Naive thymus-derived CD8-positive, alpha-beta T cell (primary cell): ENCODE measurements around the gene ASAH2. TPM values are rescaled to one million over a fixed set of nuclear protein-coding genes. Genes with fewer than 3 reads are reported as not detected.
A peak's percentile ranks its signal among the peaks of the same experiment; 100 is the strongest.
"Not testable (repeated sequence)": the region's sequence is repeated elsewhere in the genome, so short reads cannot be mapped to it uniquely, and the experiment has no call there.

Experiments
- ATAC-seq, 2 donors: fragments of 150-1000 bp; cut with Tn5 transposase in 1 of 2; sonication (Bioruptor Pico), chemical (Tn5 transposase) in 1 of 2; 1 replicate in 1 of 2; 2 replicates in 1 of 2; pipeline ENCODE4 v1.10.0; 2021; ENCODE audit warnings: mild to moderate bottlenecking in 2 of 2, moderate library complexity in 2 of 2
- POLR2A ChIA-PET: fragments of 350-600 bp; sonication (Branson Sonifier 250); formaldehyde crosslinking; loops from one replicate; lab custom pipeline; 2021; ENCODE audit warnings: antibody characterized with exemption; lab: Charles Lee
- DNase-seq, 10 donors: peaks; one replicate each; pipeline versions ENCODE4 v3.0.0 to v3.0.0-alpha.2; 2020 to 2022
- H3K27ac Mint-ChIP-seq, 10 donors: one replicate each; pipeline ENCODE4 v1.8.0; 2020 to 2022; ENCODE audit warnings: mild to moderate bottlenecking in 10 of 10, mixed read lengths in 10 of 10, moderate library complexity in 4 of 10, inconsistent platforms in 1 of 10
- H3K27me3 Mint-ChIP-seq, 5 donors: one replicate each; pipeline ENCODE4 v1.8.0; 2021 to 2022; ENCODE audit warnings: mixed read lengths in 5 of 5
- H3K36me3 Mint-ChIP-seq, 3 donors: one replicate each; pipeline ENCODE4 v1.8.0; 2020 to 2022; ENCODE audit warnings: mixed read lengths in 3 of 3, mild to moderate bottlenecking in 2 of 3, inconsistent platforms in 1 of 3
- H3K4me1 Mint-ChIP-seq, 4 donors: one replicate each; pipeline ENCODE4 v1.8.0; 2021 to 2022; ENCODE audit warnings: mixed read lengths in 4 of 4
- H3K4me3 Mint-ChIP-seq, 10 donors: one replicate each; pipeline ENCODE4 v1.8.0; 2020 to 2022; ENCODE audit warnings: mild to moderate bottlenecking in 10 of 10, mixed read lengths in 10 of 10, moderate library complexity in 6 of 10, inconsistent platforms in 1 of 10
- H3K9me3 Mint-ChIP-seq, 9 donors: one replicate each; pipeline ENCODE4 v1.8.0; 2020 to 2022; ENCODE audit warnings: mixed read lengths in 9 of 9, mild to moderate bottlenecking in 3 of 9, inconsistent platforms in 1 of 9, moderate library complexity in 1 of 9
- polyA plus RNA-seq, 3 donors: library from polyadenylated mRNA; unstranded; fragments of 300-500 nt; fragmentation: Illumina TruSeq; gene quantifications; one replicate each; pipeline ENCODE4 v1.2.3, GENCODE V29; 2021
- total RNA-seq, 8 experiments: library from RNA in 2 of 8; stranded (reverse) in 2 of 8; gene quantifications; one replicate each; pipeline ENCODE4 v1.2.3 and lab custom pipeline; 2021 to 2026

ASAH2 gene
- total and polyA plus RNA-seq, 5 experiments from 2014 or later: 1.8 to 6.7 (median 3.3) TPM

- H3K4me3 Mint-ChIP-seq: no peak overlapping the region
- H3K27me3 Mint-ChIP-seq: peaks cover 18 to 70% (median 32%) of the 10 kb centered on the region in 5 donors
- no peaks in the 10 kb centered on the region for H3K4me1 Mint-ChIP-seq
- no peaks in the 10 kb centered on the region for H3K36me3 Mint-ChIP-seq
- ATAC-seq (no peak), DNase-seq (no peak)
- no peaks in the 10 kb centered on the region for H3K9me3 Mint-ChIP-seq
- POLR2A ChIA-PET: interaction anchor here (0.7 kb wide), 1 partner anchor 95 kb away, joined by 3 read pairs; no protein-coding TSS in a partner anchor
- H3K27ac Mint-ChIP-seq: no peak overlapping the region
These were observed 28.9 kb upstream of the ASAH2 start for GRCh38 chr10:50280049-50280841.

- Mint-ChIP-seq H3K36me3 (no peaks in the 10 kb centered on the region), H3K27me3 (peaks cover 18 to 69% (median 32%) of the 10 kb centered on the region in 5 donors), H3K4me1 (no peaks in the 10 kb centered on the region), H3K9me3 (no peaks in the 10 kb centered on the region), H3K4me3 (no peak overlapping the region), H3K27ac (no peak overlapping the region)
- ATAC-seq (no peak), DNase-seq (no peak)
- POLR2A ChIA-PET: no interaction called here
These were observed 28.2 kb upstream of the ASAH2 start for GRCh38 chr10:50279489-50279888.

GRCh38 chr10:50275650-50276235, 24.4 kb upstream of the ASAH2 start:
- POLR2A ChIA-PET: no interaction called here
- DNase-seq: no peak
- no peak overlapping the region for H3K4me3 Mint-ChIP-seq
- H3K9me3 Mint-ChIP-seq: no peaks in the 10 kb centered on the region
- H3K36me3 Mint-ChIP-seq: no peaks in the 10 kb centered on the region
- peaks cover 3 to 32% (median 17%) of the 10 kb centered on the region in 5 donors for H3K27me3 Mint-ChIP-seq
- ATAC-seq: no peak
- no peak overlapping the region for H3K27ac Mint-ChIP-seq
- H3K4me1 Mint-ChIP-seq: no peaks in the 10 kb centered on the region

GRCh38 chr10:50272531-50272930, 21.2 kb upstream of the ASAH2 start:
- Mint-ChIP-seq H3K36me3 (no peaks in the 10 kb centered on the region), H3K27ac (no peak overlapping the region), H3K4me1 (no peaks in the 10 kb centered on the region), H3K4me3 (no peak overlapping the region), H3K9me3 (peaks cover 0 to 3% (median 0%) of the 10 kb centered on the region in 9 donors), H3K27me3 (peaks cover 0 to 22% (median 12%) of the 10 kb centered on the region in 5 donors)
- DNase-seq: no peak
- POLR2A ChIA-PET: no interaction called here
- no peak for ATAC-seq

DNA sequence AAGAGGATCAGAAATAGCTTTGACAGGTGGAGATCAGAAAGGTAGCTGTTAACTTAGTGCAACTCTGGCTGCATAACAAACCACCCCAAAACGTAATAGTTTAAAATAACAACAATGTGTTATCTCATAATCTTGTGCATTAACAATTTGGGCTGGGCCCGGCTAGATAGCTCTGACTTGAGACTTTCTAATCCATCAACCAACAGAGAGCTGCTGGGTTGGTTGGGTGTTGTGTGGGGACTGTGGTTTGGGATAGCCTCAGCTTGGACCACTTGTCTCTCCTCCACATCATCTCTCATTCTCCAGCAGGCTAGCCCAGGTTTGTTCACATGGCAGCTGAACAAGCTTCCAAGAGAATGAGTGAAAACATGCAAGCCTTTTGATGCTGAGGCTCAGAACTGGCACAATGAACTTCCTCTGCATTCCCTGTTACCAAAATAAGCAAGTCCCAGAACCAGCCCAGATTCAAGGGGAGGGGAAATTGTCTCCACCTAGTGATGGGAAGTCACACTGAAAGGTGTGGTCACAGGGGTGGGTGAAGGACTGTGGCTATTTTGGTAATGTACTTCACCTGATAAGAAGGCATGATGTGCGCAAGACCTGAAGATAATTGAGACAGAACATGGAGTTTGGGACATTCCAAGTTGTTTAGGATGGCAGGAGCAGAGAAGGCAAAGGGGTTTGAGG, 20.4 kb upstream of the ASAH2 start:
- Mint-ChIP-seq H3K4me3 (no peak overlapping the region), H3K27ac (no peak overlapping the region), H3K4me1 (no peaks in the 10 kb centered on the region), H3K36me3 (no peaks in the 10 kb centered on the region), H3K27me3 (peaks cover 0 to 15% (median 10%) of the 10 kb centered on the region in 5 donors), H3K9me3 (peaks cover 0 to 4% (median 0%) of the 10 kb centered on the region in 9 donors)
- DNase-seq: no peak
- no peak for ATAC-seq
- POLR2A ChIA-PET: no interaction called here

- H3K4me3 Mint-ChIP-seq, H3K36me3 Mint-ChIP-seq, DNase-seq, H3K4me1 Mint-ChIP-seq, POLR2A ChIA-PET, ATAC-seq, H3K27ac Mint-ChIP-seq: not testable (repeated sequence)
- Mint-ChIP-seq H3K9me3 (peaks cover 0 to 12% (median 0%) of the 10 kb centered on the region in 9 donors), H3K27me3 (peaks cover 9 to 26% (median 21%) of the 10 kb centered on the region in 5 donors)
These were observed 16.6 kb upstream of the ASAH2 start for GRCh38 chr10:50267877-50268276.

GRCh38 chr10:50262625-50263024, 11.3 kb upstream of the ASAH2 start:
- peaks cover 0 to 12% (median 0%) of the 10 kb centered on the region in 9 donors for H3K9me3 Mint-ChIP-seq
- H3K4me3 Mint-ChIP-seq, DNase-seq, POLR2A ChIA-PET, H3K36me3 Mint-ChIP-seq, ATAC-seq: not testable (repeated sequence)
- peaks cover 11 to 55% (median 30%) of the 10 kb centered on the region in 5 donors for H3K27me3 Mint-ChIP-seq
- peaks cover 0 to 18% (median 0%) of the 10 kb centered on the region in 4 donors for H3K4me1 Mint-ChIP-seq
- H3K27ac Mint-ChIP-seq: peak overlapping the region in 1 of 10 donors; percentile 78

DNA sequence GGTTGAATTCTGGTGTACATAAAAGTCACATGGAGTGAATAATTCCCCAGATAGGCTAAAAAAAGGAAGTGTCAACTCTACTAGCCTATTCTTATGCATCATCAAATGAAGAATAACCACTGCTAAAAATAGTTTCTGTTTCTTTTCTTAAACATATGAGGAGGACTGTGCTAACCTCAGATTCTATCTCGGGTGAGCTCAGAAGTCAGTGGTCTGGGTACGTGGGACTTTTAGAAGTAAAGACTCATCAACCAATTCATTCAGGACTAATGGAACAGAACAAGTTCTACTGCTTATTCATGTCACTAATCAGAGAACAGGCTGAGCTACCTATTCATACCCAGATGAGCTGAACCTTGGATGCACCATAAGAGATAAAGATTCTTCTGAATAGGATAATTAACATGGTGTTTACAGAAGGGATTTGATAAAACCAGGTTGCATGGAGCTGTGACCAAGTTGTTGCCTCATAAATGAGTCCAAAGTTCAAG, 9.5 kb upstream of the ASAH2 start:
- H3K36me3 Mint-ChIP-seq: no peaks in the 10 kb centered on the region
- DNase-seq (no peak), ATAC-seq (peak in 1 of 2 donors; percentile 47)
- H3K27me3 Mint-ChIP-seq: peaks cover 16 to 64% (median 28%) of the 10 kb centered on the region in 5 donors
- peak overlapping the region in 1 of 10 donors; percentile 9 for H3K4me3 Mint-ChIP-seq
- H3K4me1 Mint-ChIP-seq: peaks cover 0 to 18% (median 0%) of the 10 kb centered on the region in 4 donors
- H3K9me3 Mint-ChIP-seq: peaks cover 0 to 12% (median 0%) of the 10 kb centered on the region in 9 donors
- no peak overlapping the region for H3K27ac Mint-ChIP-seq
- POLR2A ChIA-PET: no interaction called here

- Mint-ChIP-seq H3K36me3 (no peaks in the 10 kb centered on the region), H3K9me3 (no peaks in the 10 kb centered on the region), H3K4me1 (no peaks in the 10 kb centered on the region)
These were observed 3.2 kb upstream of the ASAH2 start for GRCh38 chr10:50254479-50254878.

DNA sequence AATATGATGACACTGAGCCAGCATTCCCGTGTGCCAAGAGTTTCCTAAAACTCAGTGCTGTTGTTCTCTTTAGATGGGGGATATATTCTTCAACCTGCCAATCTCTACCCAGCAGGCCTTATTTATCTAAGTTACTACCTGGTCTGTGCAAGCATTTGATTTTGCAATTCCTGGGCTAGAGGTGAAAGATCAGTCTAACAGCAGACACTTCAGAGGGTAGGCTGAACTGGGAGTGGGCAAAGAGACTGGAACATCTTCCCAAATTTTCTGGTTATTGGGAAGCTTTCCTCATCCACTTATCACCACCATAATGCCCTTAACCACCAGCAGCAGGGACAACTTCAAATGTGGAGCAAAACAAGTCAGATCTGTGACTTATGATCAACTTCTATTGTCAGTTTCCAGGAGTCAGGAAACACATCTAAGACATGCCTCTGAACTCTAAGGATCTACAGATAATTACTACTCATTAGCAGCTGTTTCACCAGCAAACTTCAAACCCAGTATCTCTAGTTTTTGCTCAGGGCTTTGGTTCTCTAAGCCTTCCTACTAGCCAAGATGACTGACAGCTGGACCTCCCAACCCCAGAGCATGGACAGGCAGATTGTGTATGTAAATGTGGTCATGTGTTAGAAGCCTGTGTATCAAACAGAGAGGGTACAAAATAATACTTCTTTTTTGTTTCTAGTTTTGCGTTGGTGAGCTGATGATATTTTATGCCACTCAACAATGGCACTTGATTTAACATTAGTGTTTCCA, 1.0 kb downstream of the ASAH2 start:
- Mint-ChIP-seq H3K4me1 (no peaks in the 10 kb centered on the region), H3K27ac (no peak overlapping the region), H3K4me3 (no peak overlapping the region), H3K36me3 (no peaks in the 10 kb centered on the region), H3K27me3 (peaks cover 7 to 48% (median 35%) of the 10 kb centered on the region in 5 donors), H3K9me3 (no peaks in the 10 kb centered on the region)
- ATAC-seq (no peak), DNase-seq (no peak)
- POLR2A ChIA-PET: no interaction called here

More at GRCh38 chr10:50254479-50254878, 3.2 kb upstream of the ASAH2 start:
- DNase-seq (no peak), ATAC-seq (no peak)
- no peak overlapping the region for H3K27ac Mint-ChIP-seq
- H3K27me3 Mint-ChIP-seq: peaks cover 12 to 57% (median 33%) of the 10 kb centered on the region in 5 donors
- no peak overlapping the region for H3K4me3 Mint-ChIP-seq
- POLR2A ChIA-PET: no interaction called here

GRCh38 chr10:50248598-50248997, 2.7 kb downstream of the ASAH2 start:
- no peaks in the 10 kb centered on the region for H3K36me3 Mint-ChIP-seq
- H3K4me1 Mint-ChIP-seq: no peaks in the 10 kb centered on the region
- peaks cover 2 to 46% (median 32%) of the 10 kb centered on the region in 5 donors for H3K27me3 Mint-ChIP-seq
- H3K9me3 Mint-ChIP-seq: no peaks in the 10 kb centered on the region
- H3K27ac Mint-ChIP-seq: no peak overlapping the region
- no peak for DNase-seq
- ATAC-seq: no peak
- H3K4me3 Mint-ChIP-seq: no peak overlapping the region
- POLR2A ChIA-PET: no interaction called here

GRCh38 chr10:50248062-50248461, 3.3 kb downstream of the ASAH2 start:
- H3K27me3 Mint-ChIP-seq: peaks cover 0 to 42% (median 28%) of the 10 kb centered on the region in 5 donors
- H3K4me3 Mint-ChIP-seq: no peak overlapping the region
- ATAC-seq (no peak), DNase-seq (no peak)
- no peaks in the 10 kb centered on the region for H3K36me3 Mint-ChIP-seq
- no peak overlapping the region for H3K27ac Mint-ChIP-seq
- POLR2A ChIA-PET: no interaction called here
- no peaks in the 10 kb centered on the region for H3K4me1 Mint-ChIP-seq
- H3K9me3 Mint-ChIP-seq: no peaks in the 10 kb centered on the region
